Stomach smooth muscle (tissue), 2 donors: ENCODE measurements around the gene NPDC1.
"Not testable (repeated sequence)": the region's sequence is repeated elsewhere in the genome, so short reads cannot be mapped to it uniquely, and the experiment has no call there.

Experiments used
- H3K27ac ChIP-seq: one replicate; pipeline ENCODE4 v1.7.0; 2013; ENCODE audit warnings: mild to moderate bottlenecking, low read length, inconsistent platforms
- H3K27me3 ChIP-seq, 2 donors: one replicate each; pipeline ENCODE4 v1.7.0; 2013; ENCODE audit warnings: low read length in 2 of 2; ENCODE audit not compliant: insufficient read depth in 2 of 2, control insufficient read depth in 1 of 2
- H3K36me3 ChIP-seq, 2 donors: one replicate each; pipeline ENCODE4 v1.7.0; 2013; ENCODE audit warnings: low read length in 2 of 2; ENCODE audit not compliant: control insufficient read depth in 2 of 2, insufficient read depth in 2 of 2
- H3K4me1 ChIP-seq: one replicate; pipeline ENCODE4 v1.7.0; 2013; ENCODE audit warnings: low read length; ENCODE audit not compliant: control insufficient read depth, insufficient read depth
- H3K4me3 ChIP-seq, 2 donors: one replicate each; pipeline ENCODE4 v1.7.0; 2013; ENCODE audit warnings: low read length in 2 of 2
- H3K9ac ChIP-seq, 2 donors: one replicate each; pipeline ENCODE4 v1.7.0; 2013; ENCODE audit warnings: low read length in 2 of 2, mild to moderate bottlenecking in 1 of 2
- H3K9me3 ChIP-seq, 2 donors: one replicate each; pipeline ENCODE4 v1.7.0; 2013; ENCODE audit warnings: low read length in 2 of 2; ENCODE audit not compliant: control insufficient read depth in 2 of 2
- donor health status: healthy.
- donor health status: Pancreatic carcinoma.

Gene NPDC1

GRCh38 chr9:137064880-137065164, 18.8 kb upstream of the NPDC1 start:
- Histone ChIP-seq H3K27ac (no peak overlapping the region), H3K4me1 (peaks cover 7% of the 10 kb centered on the region), H3K4me3 (no peak overlapping the region), H3K9me3 (no peaks in the 10 kb centered on the region), H3K36me3 (no peaks in the 10 kb centered on the region), H3K9ac (no peak overlapping the region), H3K27me3 (peaks cover 17 to 30% of the 10 kb centered on the region in 2 donors)

- Histone ChIP-seq H3K4me3 (no peak overlapping the region), H3K9me3 (no peaks in the 10 kb centered on the region), H3K27me3 (peaks cover 14 to 25% of the 10 kb centered on the region in 2 donors), H3K4me1 (peaks cover 4% of the 10 kb centered on the region), H3K36me3 (no peaks in the 10 kb centered on the region), H3K9ac (no peak overlapping the region), H3K27ac (no peak overlapping the region)
Measured at GRCh38 chr9:137064027-137064879, 18.3 kb upstream of the NPDC1 start.

- Histone ChIP-seq H3K9ac (no peak overlapping the region), H3K27me3 (peaks cover 6 to 17% of the 10 kb centered on the region in 2 donors)
Measured at GRCh38 chr9:137063311-137064026, 17.5 kb upstream of the NPDC1 start.

DNA sequence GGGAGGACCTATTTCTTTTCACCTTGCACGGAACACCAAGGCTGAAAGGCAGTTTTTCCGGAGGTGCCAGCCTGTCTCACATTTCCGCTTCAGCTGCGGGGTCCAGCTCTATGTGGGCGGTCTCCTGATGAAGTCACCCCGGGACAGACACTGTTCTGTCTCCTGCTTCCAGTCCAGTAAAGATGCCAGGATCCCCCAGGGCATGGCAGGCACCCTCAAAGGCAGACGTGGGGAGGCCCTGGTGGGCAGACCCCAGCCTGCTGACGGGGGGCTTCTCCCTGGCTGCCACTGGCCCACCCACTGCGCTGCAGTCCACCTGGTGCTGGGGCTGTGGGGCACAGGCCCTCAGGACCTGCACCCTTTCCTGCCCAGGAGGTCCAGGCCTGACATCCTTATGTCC, 16.8 kb upstream of the NPDC1 start:
- H3K4me1 ChIP-seq, H3K36me3 ChIP-seq, H3K9me3 ChIP-seq, H3K27ac ChIP-seq, H3K9ac ChIP-seq, H3K4me3 ChIP-seq: not testable (repeated sequence)
- peaks cover 1 to 10% of the 10 kb centered on the region in 2 donors for H3K27me3 ChIP-seq

More at GRCh38 chr9:137063311-137064026, 17.5 kb upstream of the NPDC1 start:
- Histone ChIP-seq H3K4me1 (peaks cover 4% of the 10 kb centered on the region), H3K27ac (no peak overlapping the region), H3K9me3 (no peaks in the 10 kb centered on the region), H3K4me3 (no peak overlapping the region), H3K36me3 (no peaks in the 10 kb centered on the region)

DNA sequence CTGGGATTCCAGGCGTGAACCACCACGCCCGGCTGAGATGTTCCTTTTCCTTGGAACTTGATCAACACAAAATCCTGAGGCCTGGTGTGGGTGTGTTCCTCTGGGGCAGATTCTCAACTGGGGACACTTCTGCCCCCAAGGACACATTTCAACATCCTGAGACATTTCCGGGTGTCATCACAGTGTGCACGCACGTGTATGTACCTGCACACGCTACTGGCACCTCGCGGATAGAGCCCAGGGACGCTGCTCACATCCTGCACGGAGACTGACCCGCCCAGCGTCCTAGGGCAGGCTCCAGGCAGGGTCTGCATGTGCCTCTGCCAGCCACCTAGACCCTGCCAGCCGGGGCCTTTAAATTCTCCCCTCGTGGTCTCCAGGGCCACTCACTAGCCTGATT, 16.4 kb upstream of the NPDC1 start:
- Histone ChIP-seq H3K4me1 (peaks cover 4% of the 10 kb centered on the region), H3K9me3 (no peaks in the 10 kb centered on the region), H3K4me3 (no peak overlapping the region), H3K27ac (no peak overlapping the region), H3K9ac (no peak overlapping the region), H3K36me3 (no peaks in the 10 kb centered on the region), H3K27me3 (peaks cover 0 to 10% of the 10 kb centered on the region in 2 donors)

- no peak overlapping the region for H3K27ac ChIP-seq
- no peaks in the 10 kb centered on the region for H3K36me3 ChIP-seq
- peaks cover 27% of the 10 kb centered on the region for H3K4me1 ChIP-seq
- no peak overlapping the region for H3K4me3 ChIP-seq
- peaks cover 0 to 2% of the 10 kb centered on the region in 2 donors for H3K27me3 ChIP-seq
- no peak overlapping the region for H3K9ac ChIP-seq
- no peaks in the 10 kb centered on the region for H3K9me3 ChIP-seq
Measured at GRCh38 chr9:137058521-137059234, 12.7 kb upstream of the NPDC1 start.

DNA sequence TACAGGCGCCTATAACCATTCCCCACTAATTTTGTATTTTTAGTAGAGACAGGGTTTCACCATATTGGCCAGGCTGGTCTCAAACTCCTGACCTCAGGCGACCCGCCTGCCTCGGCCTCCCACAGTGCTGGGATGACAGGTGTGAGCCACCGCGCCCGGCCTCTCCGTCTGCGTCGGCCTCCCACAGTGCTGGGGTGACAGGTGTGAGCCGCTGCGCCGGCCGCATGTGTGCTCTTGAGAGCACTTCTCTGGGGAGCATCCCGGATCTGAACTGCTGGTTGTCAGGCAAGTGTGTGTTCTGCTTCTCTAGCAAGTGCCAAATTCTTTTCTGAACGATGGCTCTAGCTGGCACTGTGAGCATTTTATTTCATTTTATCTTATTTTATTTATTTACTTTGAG, 11.6 kb upstream of the NPDC1 start:
- Histone ChIP-seq H3K9me3 (no peaks in the 10 kb centered on the region), H3K27me3 (peaks cover 8 to 13% of the 10 kb centered on the region in 2 donors), H3K4me3 (no peak overlapping the region), H3K4me1 (peaks cover 37% of the 10 kb centered on the region), H3K36me3 (no peaks in the 10 kb centered on the region), H3K27ac (no peak overlapping the region), H3K9ac (no peak overlapping the region)

GRCh38 chr9:137056739-137057415, 10.9 kb upstream of the NPDC1 start:
- Histone ChIP-seq H3K27ac (no peak overlapping the region), H3K9ac (no peak overlapping the region), H3K27me3 (peaks cover 9 to 20% of the 10 kb centered on the region in 2 donors), H3K4me3 (no peak overlapping the region), H3K9me3 (no peaks in the 10 kb centered on the region), H3K4me1 (peaks cover 37% of the 10 kb centered on the region), H3K36me3 (no peaks in the 10 kb centered on the region)

- Histone ChIP-seq H3K27me3 (peaks cover 18 to 30% of the 10 kb centered on the region in 2 donors), H3K27ac (no peak overlapping the region), H3K36me3 (no peaks in the 10 kb centered on the region), H3K9ac (no peak overlapping the region), H3K9me3 (no peaks in the 10 kb centered on the region), H3K4me3 (peak overlapping the region in 1 of 2 donors; percentile 44), H3K4me1 (peaks cover 37% of the 10 kb centered on the region)
Measured at GRCh38 chr9:137055385-137056364, 9.7 kb upstream of the NPDC1 start.
